H1 (cell line): ENCODE measurements around the gene AGBL4. TPM values are rescaled to one million over a fixed set of nuclear protein-coding genes. Genes with fewer than 3 reads are reported as not detected.

Source experiments
- ASH2L ChIP-seq: fragments of 200-600, 300-600 bp; sonication (generic); IDR thresholded peaks from one replicate; pipeline ENCODE4 v1.7.1; 2017; ENCODE audit warnings: low read length
- BRCA1 ChIP-seq: IDR thresholded peaks from 2 replicates; pipeline ENCODE4 v1.6.1; 2012; ENCODE audit warnings: low read depth, low read length, improper control_type of control experiment
- HDAC2 ChIP-seq, 2 experiments: fragments of 300-600 bp in 1 of 2; sonication (generic) in 1 of 2; IDR thresholded peaks; 2 replicates each; pipeline ENCODE4 v1.6.1; 2011 to 2012; ENCODE audit warnings: low read depth in 2 of 2, low read length in 2 of 2, mild to moderate bottlenecking in 2 of 2, moderate library complexity in 2 of 2, borderline replicate concordance in 1 of 2, inconsistent platforms in 1 of 2
- KDM1A ChIP-seq: fragments of 200-600, 300-600 bp; sonication (generic); IDR thresholded peaks from 2 replicates; pipeline ENCODE4 v1.7.1; 2016; ENCODE audit warnings: mild to moderate bottlenecking, low read length, borderline replicate concordance
- KDM4A ChIP-seq: IDR thresholded peaks from one replicate; pipeline ENCODE4 v1.7.1; 2012; ENCODE audit warnings: low read depth, mild to moderate bottlenecking, moderate library complexity, low read length, inconsistent platforms; ENCODE audit not compliant: severe bottlenecking
- NRF1 ChIP-seq: IDR thresholded peaks from 2 replicates; pipeline ENCODE4 v1.6.1; 2011; ENCODE audit warnings: mild to moderate bottlenecking, low read depth, low read length, improper control_type of control experiment
- SAP30 ChIP-seq: fragments of 300-600 bp; sonication (generic); IDR thresholded peaks from 2 replicates; pipeline ENCODE4 v1.7.1; 2012; ENCODE audit warnings: low read length, moderate library complexity, mild to moderate bottlenecking, inconsistent platforms; ENCODE audit not compliant: insufficient read depth, insufficient replicate concordance
- SP1 ChIP-seq: IDR thresholded peaks from 2 replicates; pipeline ENCODE4 v1.6.1; 2011; ENCODE audit warnings: low read depth, low read length
- SP4 ChIP-seq: IDR thresholded peaks from 2 replicates; pipeline ENCODE4 v1.6.1; 2012; ENCODE audit warnings: low read length, inconsistent platforms
- TBP ChIP-seq: IDR thresholded peaks from 2 replicates; pipeline ENCODE4 v1.6.1; 2011; ENCODE audit warnings: low read depth, low read length, improper control_type of control experiment
- polyA plus RNA-seq, 7 experiments: library from polyadenylated mRNA; depleted of rRNA in 3 of 7; stranded (reverse) in 5 of 7; unstranded in 2 of 7; fragments of >200 nt in 5 of 7; fragments of 200-250 nt in 2 of 7; gene quantifications; 1 replicate in 5 of 7; 2 replicates in 1 of 7; 4 replicates in 1 of 7; pipeline versions ENCODE4 v1.2.1 to v1.2.3, GENCODE V29; 2011 to 2013; ENCODE audit warnings: missing spikeins in 2 of 7, mixed read lengths in 2 of 7
- total RNA-seq: library from RNA; stranded (reverse); fragmentation: NEBNext Ultra II Directional; extraction: Animal tissue kit (Norgen Biotek cat#: 25700); gene quantifications from 2 replicates; pipeline ENCODE4 v1.2.1, GENCODE V29; 2021
- TF ChIP-seq, protein P1 (sequence below): IDR thresholded peaks from 2 replicates; pipeline ENCODE4 v1.6.1; 2012; ENCODE audit warnings: inconsistent platforms
- TF ChIP-seq, protein P2 (sequence below): IDR thresholded peaks from 2 replicates; pipeline ENCODE4 v1.6.1; 2012; ENCODE audit warnings: low read length, inconsistent platforms

The AGBL4 gene
- total and polyA plus RNA-seq, 2 of the 8 experiments (the other 6 are each of a cell fraction or from before 2014, with no cell fraction given) = 0.41 to 0.45 TPM

- TF ChIP-seq SP4 (no peak), TBP (no peak), KDM4A (peak; percentile 31), SP1 (no peak), SAP30 (no peak), ASH2L (peak; percentile 52), BRCA1 (no peak), KDM1A (no peak), NRF1 (no peak), HDAC2 (IDR thresholded peaks at IDR 0.05; ENCODE audit: borderline replicate concordance in 1 of 2, low read depth in 2 of 2, low read length in 2 of 2) (no peak)
- TF ChIP-seq, protein P1, sequence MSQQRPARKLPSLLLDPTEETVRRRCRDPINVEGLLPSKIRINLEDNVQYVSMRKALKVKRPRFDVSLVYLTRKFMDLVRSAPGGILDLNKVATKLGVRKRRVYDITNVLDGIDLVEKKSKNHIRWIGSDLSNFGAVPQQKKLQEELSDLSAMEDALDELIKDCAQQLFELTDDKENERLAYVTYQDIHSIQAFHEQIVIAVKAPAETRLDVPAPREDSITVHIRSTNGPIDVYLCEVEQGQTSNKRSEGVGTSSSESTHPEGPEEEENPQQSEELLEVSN = no peak
- TF ChIP-seq, protein P2, sequence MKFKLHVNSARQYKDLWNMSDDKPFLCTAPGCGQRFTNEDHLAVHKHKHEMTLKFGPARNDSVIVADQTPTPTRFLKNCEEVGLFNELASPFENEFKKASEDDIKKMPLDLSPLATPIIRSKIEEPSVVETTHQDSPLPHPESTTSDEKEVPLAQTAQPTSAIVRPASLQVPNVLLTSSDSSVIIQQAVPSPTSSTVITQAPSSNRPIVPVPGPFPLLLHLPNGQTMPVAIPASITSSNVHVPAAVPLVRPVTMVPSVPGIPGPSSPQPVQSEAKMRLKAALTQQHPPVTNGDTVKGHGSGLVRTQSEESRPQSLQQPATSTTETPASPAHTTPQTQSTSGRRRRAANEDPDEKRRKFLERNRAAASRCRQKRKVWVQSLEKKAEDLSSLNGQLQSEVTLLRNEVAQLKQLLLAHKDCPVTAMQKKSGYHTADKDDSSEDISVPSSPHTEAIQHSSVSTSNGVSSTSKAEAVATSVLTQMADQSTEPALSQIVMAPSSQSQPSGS = no peak
Observed at GRCh38 chr1:48777219-48777895, 1246.4 kb downstream of the AGBL4 start (continued).
